Tibial artery (tissue), 4 donors: ENCODE results near the gene SH2D6.

Experiments used
- DNase-seq, 2 donors: peaks; one replicate each; pipeline ENCODE4 v3.0.0-alpha.2; 2019
- H3K27ac ChIP-seq, 2 donors: fragments of 200-600 bp; sonication (generic) in 1 of 2; 1 replicate in 1 of 2; 2 replicates in 1 of 2; pipeline ENCODE4 v1.5.1; 2018 to 2019; ENCODE audit warnings: mild to moderate bottlenecking in 1 of 2
- H3K27me3 ChIP-seq, 2 donors: fragments of 200-600 bp; sonication (generic) in 1 of 2; one replicate each; pipeline versions ENCODE4 v1.5.1 to v1.6.0; 2016 to 2019
- H3K36me3 ChIP-seq, 3 donors: fragments of 200-600 bp; sonication (generic) in 2 of 3; one replicate each; pipeline ENCODE4 v1.5.1; 2016 to 2019; ENCODE audit warnings: mild to moderate bottlenecking in 2 of 3
- H3K4me1 ChIP-seq, 4 donors: fragments of 200-600 bp; sonication (generic) in 2 of 4; 1 replicate in 3 of 4; 2 replicates in 1 of 4; pipeline ENCODE4 v1.5.1; 2016 to 2019
- H3K4me3 ChIP-seq, 2 donors: fragments of 200-600 bp; sonication (generic) in 1 of 2; 1 replicate in 1 of 2; 2 replicates in 1 of 2; pipeline ENCODE4 v1.5.1; 2018 to 2019; ENCODE audit warnings: mild to moderate bottlenecking in 2 of 2
- H3K9me3 ChIP-seq, 3 donors: fragments of 200-600 bp; sonication (generic) in 1 of 3; one replicate each; pipeline ENCODE4 v1.5.1; 2016 to 2019
- intact Hi-C: fragments of 100-400 bp; cut with DNase I; formaldehyde crosslinking; loops from one replicate; pipeline ENCODE4 v1.15.0; 2023; ENCODE audit warnings: low total_unique reads
- TF ChIP-seq, protein P1 (sequence below), 2 experiments: fragments of 200-600 bp in 1 of 2; fragments of 450-650 bp in 1 of 2; IDR thresholded peaks; one replicate each; pipeline ENCODE4 v1.5.1; 2017 to 2019; ENCODE audit warnings: antibody characterized with exemption in 2 of 2, mild to moderate bottlenecking in 1 of 2, moderate library complexity in 1 of 2

The SH2D6 gene

GRCh38 chr2:85439986-85440385 is 21.5 kb downstream of the SH2D6 start:
- H3K27ac ChIP-seq: no peak overlapping the region
- no peak overlapping the region for H3K4me3 ChIP-seq
- H3K9me3 ChIP-seq: no peaks in the 10 kb centered on the region
- no peaks in the 10 kb centered on the region for H3K36me3 ChIP-seq
- DNase-seq: no peak
- peaks cover 0 to 32% (median 23%) of the 10 kb centered on the region in 4 donors for H3K4me1 ChIP-seq
- TF ChIP-seq, protein P1, sequence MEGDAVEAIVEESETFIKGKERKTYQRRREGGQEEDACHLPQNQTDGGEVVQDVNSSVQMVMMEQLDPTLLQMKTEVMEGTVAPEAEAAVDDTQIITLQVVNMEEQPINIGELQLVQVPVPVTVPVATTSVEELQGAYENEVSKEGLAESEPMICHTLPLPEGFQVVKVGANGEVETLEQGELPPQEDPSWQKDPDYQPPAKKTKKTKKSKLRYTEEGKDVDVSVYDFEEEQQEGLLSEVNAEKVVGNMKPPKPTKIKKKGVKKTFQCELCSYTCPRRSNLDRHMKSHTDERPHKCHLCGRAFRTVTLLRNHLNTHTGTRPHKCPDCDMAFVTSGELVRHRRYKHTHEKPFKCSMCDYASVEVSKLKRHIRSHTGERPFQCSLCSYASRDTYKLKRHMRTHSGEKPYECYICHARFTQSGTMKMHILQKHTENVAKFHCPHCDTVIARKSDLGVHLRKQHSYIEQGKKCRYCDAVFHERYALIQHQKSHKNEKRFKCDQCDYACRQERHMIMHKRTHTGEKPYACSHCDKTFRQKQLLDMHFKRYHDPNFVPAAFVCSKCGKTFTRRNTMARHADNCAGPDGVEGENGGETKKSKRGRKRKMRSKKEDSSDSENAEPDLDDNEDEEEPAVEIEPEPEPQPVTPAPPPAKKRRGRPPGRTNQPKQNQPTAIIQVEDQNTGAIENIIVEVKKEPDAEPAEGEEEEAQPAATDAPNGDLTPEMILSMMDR (IDR thresholded peaks at IDR 0.05): no peak
- no peaks in the 10 kb centered on the region for H3K27me3 ChIP-seq
- intact Hi-C loops: loop anchor here (5.0 kb wide), 1 partner anchor 97 kb away; the partner anchor contains the start of gene MAT2A

GRCh38 chr2:85440729-85441128 is 22.2 kb downstream of the SH2D6 start:
- TF ChIP-seq, protein P1 (IDR thresholded peaks at IDR 0.05): no peak
- Histone ChIP-seq H3K4me3 (no peak overlapping the region), H3K9me3 (no peaks in the 10 kb centered on the region), H3K36me3 (no peaks in the 10 kb centered on the region), H3K4me1 (peaks cover 0 to 36% (median 25%) of the 10 kb centered on the region in 4 donors), H3K27ac (no peak overlapping the region), H3K27me3 (no peaks in the 10 kb centered on the region)
- DNase-seq: no peak
- intact Hi-C loops: no loop called here

- DNase-seq: no peak
- H3K4me1 ChIP-seq: peaks cover 0 to 38% (median 27%) of the 10 kb centered on the region in 4 donors
- TF ChIP-seq, protein P1 (IDR thresholded peaks at IDR 0.05): no peak
- intact Hi-C loops: no loop called here
- H3K4me3 ChIP-seq: no peak overlapping the region
- H3K9me3 ChIP-seq: no peaks in the 10 kb centered on the region
- H3K27me3 ChIP-seq: no peaks in the 10 kb centered on the region
- no peaks in the 10 kb centered on the region for H3K36me3 ChIP-seq
- H3K27ac ChIP-seq: no peak overlapping the region
These were observed 23.4 kb downstream of the SH2D6 start for GRCh38 chr2:85441864-85442263.

DNA sequence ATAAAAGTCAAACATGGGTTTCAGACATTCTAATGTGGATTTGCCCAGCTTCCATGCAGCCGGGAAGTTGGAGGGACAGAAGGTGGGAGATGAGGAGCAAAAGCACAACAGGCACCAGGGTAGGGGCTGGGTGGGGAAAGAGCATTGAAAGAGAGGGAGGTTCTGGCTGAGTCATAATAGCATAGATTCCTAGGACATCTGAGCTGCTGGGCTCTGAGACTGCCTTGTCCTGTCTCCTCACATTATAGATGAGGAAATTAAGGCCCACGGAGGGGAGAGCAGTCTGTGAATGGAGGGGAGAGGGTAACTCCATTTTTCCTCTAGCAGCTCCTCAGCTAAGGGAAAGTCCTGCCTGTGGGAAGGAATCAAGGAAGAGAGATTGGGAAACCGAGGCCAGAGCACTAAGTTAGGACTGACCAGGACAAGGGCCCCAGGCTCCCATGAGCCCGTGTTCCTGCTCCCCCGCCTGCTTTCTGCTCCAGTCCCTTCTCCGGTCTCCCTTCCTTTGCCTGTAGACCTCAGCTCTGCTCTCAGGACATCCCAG is 26.2 kb downstream of the SH2D6 start:
- DNase-seq: no peak
- Histone ChIP-seq H3K4me3 (no peak overlapping the region), H3K9me3 (no peaks in the 10 kb centered on the region), H3K4me1 (peaks cover 0 to 14% (median 8%) of the 10 kb centered on the region in 4 donors), H3K27ac (peak overlapping the region; percentile 72 to 75), H3K36me3 (no peaks in the 10 kb centered on the region), H3K27me3 (no peaks in the 10 kb centered on the region)
- intact Hi-C loops: no loop called here
- TF ChIP-seq, protein P1 (IDR thresholded peaks at IDR 0.05): no peak

DNA sequence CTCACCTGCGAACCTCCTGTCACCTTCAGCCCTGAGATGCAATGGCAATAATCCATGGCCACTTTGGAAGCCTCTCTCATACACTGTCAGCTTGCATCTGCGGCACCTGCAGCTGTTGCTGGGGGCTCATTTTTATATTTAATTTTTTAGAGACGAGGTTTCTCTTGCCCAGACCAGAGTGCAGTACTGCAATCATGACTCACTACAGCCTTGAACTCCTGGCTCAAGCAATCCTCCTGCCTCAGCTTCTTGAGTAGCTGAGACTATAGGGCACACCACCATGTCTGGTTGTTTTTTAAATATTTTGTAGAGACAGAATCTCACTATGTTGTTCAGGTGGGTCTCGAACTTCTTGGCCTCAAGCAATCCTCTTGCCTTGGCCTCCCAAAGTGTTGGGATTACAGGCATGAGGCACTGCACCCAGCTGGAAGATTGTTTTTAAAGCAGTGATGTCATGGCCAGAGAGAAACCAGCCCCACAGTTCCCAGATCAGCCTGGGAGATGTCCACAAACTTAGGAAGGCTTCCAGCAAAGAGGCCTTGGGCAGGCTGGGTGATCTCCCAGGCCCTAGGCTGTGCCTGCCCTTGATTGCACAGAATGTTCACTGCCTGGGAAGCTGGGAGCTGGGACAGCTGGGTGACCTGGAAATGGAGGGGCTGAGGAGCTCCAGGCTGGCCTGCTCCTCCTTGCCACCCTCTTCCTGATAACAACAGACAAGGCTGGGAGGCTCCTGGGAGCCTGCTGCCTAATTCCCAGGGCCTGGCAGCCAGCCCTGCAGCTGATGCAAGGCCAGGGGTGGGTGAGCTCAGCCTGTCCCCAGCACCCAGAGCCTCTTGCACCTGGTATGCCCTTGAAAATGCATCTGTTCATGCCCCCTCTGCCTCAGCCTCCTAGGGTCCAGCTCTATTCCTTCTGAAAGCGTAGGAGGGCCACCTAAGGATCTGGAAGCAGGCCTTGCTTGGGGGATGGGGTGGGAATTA is 27.1 kb downstream of the SH2D6 start:
- DNase-seq: peak in 1 of 2 donors; percentile 80
- no peaks in the 10 kb centered on the region for H3K9me3 ChIP-seq
- TF ChIP-seq, protein P1 (IDR thresholded peaks at IDR 0.05): no peak
- H3K27ac ChIP-seq: peak overlapping the region; percentile 72 to 75
- no peaks in the 10 kb centered on the region for H3K27me3 ChIP-seq
- peaks cover 0 to 14% (median 8%) of the 10 kb centered on the region in 4 donors for H3K4me1 ChIP-seq
- no peak overlapping the region for H3K4me3 ChIP-seq
- H3K36me3 ChIP-seq: no peaks in the 10 kb centered on the region
- intact Hi-C loops: no loop called here
